Upper lobe of left lung (tissue), 4 donors: Measurements from ENCODE around the gene UNC13B.

ENCODE experiments used
- EP300 ChIP-seq, 4 donors: sonication (generic); formaldehyde crosslinking; IDR thresholded peaks; one replicate each; pipeline ENCODE4 v1.5.1; 2017; ENCODE audit warnings: antibody characterized with exemption in 4 of 4, control low read depth in 2 of 4
- POLR2A ChIP-seq, 4 donors: fragments of 450-650 bp; IDR thresholded peaks; one replicate each; pipeline ENCODE4 v1.5.1; 2016 to 2017; ENCODE audit warnings: antibody characterized with exemption in 4 of 4, mild to moderate bottlenecking in 2 of 4
- POLR2AphosphoS5 ChIP-seq, 2 donors: sonication (generic); formaldehyde crosslinking; IDR thresholded peaks; one replicate each; pipeline ENCODE4 v1.5.1; 2017; ENCODE audit warnings: antibody characterized with exemption in 2 of 2
- TF ChIP-seq, protein P1 (sequence below), 6 experiments: fragments of 450-650 bp in 4 of 6; fragments of 200-600 bp in 2 of 6; sonication (generic) in 2 of 6; IDR thresholded peaks; one replicate each; pipeline ENCODE4 v1.5.1; 2016 to 2019; ENCODE audit warnings: antibody characterized with exemption in 6 of 6

DNA sequence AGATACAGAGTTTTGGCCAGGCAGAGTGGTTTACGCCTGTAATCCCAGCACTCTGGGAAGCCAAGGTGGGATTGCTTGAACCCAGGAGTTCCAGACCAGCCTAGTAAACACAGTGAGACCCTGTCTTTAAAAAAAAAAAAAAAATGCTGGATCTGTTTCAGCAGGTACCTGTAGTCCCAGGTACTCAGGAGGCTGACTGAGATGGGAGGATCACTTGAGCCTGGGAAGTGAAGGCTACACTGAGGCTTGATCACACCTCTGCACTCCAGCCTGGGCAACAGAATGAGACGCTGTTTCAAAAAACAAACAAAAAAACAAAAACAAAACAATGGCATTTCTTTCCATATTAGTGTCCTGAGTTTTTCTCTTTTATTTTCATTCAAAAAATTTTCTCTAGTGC lies 19.0 kb downstream of the UNC13B start:
- TF ChIP-seq POLR2A (IDR thresholded peaks at IDR 0.05), result no peak
- TF ChIP-seq POLR2AphosphoS5 (IDR thresholded peaks at IDR 0.05), result no peak
- TF ChIP-seq, protein P1, sequence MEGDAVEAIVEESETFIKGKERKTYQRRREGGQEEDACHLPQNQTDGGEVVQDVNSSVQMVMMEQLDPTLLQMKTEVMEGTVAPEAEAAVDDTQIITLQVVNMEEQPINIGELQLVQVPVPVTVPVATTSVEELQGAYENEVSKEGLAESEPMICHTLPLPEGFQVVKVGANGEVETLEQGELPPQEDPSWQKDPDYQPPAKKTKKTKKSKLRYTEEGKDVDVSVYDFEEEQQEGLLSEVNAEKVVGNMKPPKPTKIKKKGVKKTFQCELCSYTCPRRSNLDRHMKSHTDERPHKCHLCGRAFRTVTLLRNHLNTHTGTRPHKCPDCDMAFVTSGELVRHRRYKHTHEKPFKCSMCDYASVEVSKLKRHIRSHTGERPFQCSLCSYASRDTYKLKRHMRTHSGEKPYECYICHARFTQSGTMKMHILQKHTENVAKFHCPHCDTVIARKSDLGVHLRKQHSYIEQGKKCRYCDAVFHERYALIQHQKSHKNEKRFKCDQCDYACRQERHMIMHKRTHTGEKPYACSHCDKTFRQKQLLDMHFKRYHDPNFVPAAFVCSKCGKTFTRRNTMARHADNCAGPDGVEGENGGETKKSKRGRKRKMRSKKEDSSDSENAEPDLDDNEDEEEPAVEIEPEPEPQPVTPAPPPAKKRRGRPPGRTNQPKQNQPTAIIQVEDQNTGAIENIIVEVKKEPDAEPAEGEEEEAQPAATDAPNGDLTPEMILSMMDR (IDR thresholded peaks at IDR 0.05), result no peak
- TF ChIP-seq EP300 (IDR thresholded peaks at IDR 0.05), result no peak
